ENCODE results near the gene TMEM87B. TPM values are rescaled to one million over a fixed set of nuclear protein-coding genes. Genes with fewer than 3 reads are reported as not detected.

The TMEM87B gene
- total RNA-seq, 1 experiment from 2014 or later: 10.5 TPM

GRCh38 chr2:112029164-112029563, 25.9 kb upstream of the TMEM87B start:
- Histone ChIP-seq H3K23ac (ENCODE audit: insufficient read length, low read depth, low read length) (no peak overlapping the region), H3K4me1 (ENCODE audit: insufficient read depth, low read length) (no peaks in the 10 kb centered on the region), H2BK120ac (ENCODE audit: low read depth, low read length, poor library complexity, severe bottlenecking) (no peak overlapping the region), H4K5ac (ENCODE audit: insufficient read length, low read depth, low read length) (no peak overlapping the region), H3K79me2 (ENCODE audit: insufficient read depth, low read length) (no peaks in the 10 kb centered on the region), H3K9ac (ENCODE audit: extremely low read depth, insufficient read length, low read length) (no peak overlapping the region), H3K9me3 (ENCODE audit: control insufficient read depth, low read depth, low read length) (no peaks in the 10 kb centered on the region), H2BK5ac (ENCODE audit: insufficient read length, low read length) (no peak overlapping the region), H3K14ac (ENCODE audit: insufficient read depth, low read length) (no peak overlapping the region), H4K8ac (replicated peaks; ENCODE audit: insufficient read length, low read depth, low read length) (no peak overlapping the region), H3K18ac (ENCODE audit: insufficient read length, low read depth, low read length) (no peak overlapping the region), H3K4me2 (ENCODE audit: insufficient read depth, insufficient read length, low read length) (no peak overlapping the region), H2BK12ac (ENCODE audit: insufficient read length, low read depth, low read length) (no peak overlapping the region), H2BK20ac (ENCODE audit: low read depth, low read length, poor library complexity, severe bottlenecking) (no peak overlapping the region), H3T11ph (ENCODE audit: low read length) (no peak overlapping the region), H2AFZ (ENCODE audit: low read length) (no peak overlapping the region), H3K79me1 (ENCODE audit: insufficient read depth, low read depth, low read length, poor library complexity, severe bottlenecking) (no peaks in the 10 kb centered on the region), H3K4ac (ENCODE audit: low read depth, low read length) (no peak overlapping the region), H3K56ac (ENCODE audit: insufficient read length, low read depth, low read length) (no peak overlapping the region), H2BK15ac (ENCODE audit: low read depth, low read length) (no peak overlapping the region), H3K23me2 (ENCODE audit: insufficient read length, low read depth, low read length, poor library complexity, severe bottlenecking) (no peaks in the 10 kb centered on the region), H2AK5ac (ENCODE audit: insufficient read length, low read length) (no peak overlapping the region), H4K20me1 (ENCODE audit: control insufficient read depth, insufficient read depth, insufficient read length) (no peaks in the 10 kb centered on the region), H3K27me3 (ENCODE audit: insufficient read depth, low read length) (no peaks in the 10 kb centered on the region), H3K27ac (ENCODE audit: insufficient read length, low read depth, low read length) (no peak overlapping the region), H4K91ac (ENCODE audit: insufficient read length, low read depth, low read length) (no peak overlapping the region)
- no CpG with 5 or more reads among the region's 2 CpGs for WGBS (ENCODE audit: extremely low coverage, insufficient read length, low lambda C conversion rate)
- peaks cover 0 to 4% (median 0%) of the 10 kb centered on the region in 3 experiments; a peak in 2 of 7 replicates for H3K36me3 Mint-ChIP-seq (ENCODE audit: insufficient read depth in 1 of 3, low read depth in 3 of 3)
- no peaks in the 10 kb centered on the region for H3K9me3 Mint-ChIP-seq
- H3K4me1 Mint-ChIP-seq: peaks cover 20 to 25% of the 10 kb centered on the region in 2 experiments
- H3K27ac Mint-ChIP-seq: no peak overlapping the region
- no peak for DNase-seq
- no peak for TF ChIP-seq CTCF (conservative IDR thresholded peaks at IDR 0.05)
- no peaks in the 10 kb centered on the region for H3K27me3 Mint-ChIP-seq (ENCODE audit: low read depth)
- H3K4me3 Mint-ChIP-seq: no peak overlapping the region
